Dedifferentiated amniotic fluid mesenchymal stem cell (primary cell): ENCODE measurements around the gene ACY1.

Experiments
- DNase-seq: peaks from one replicate; pipeline ENCODE4 v3.0.0-alpha.2; 2016; ENCODE audit errors: extremely low spot score

ACY1 gene

GRCh38 chr3:51982838-51983577 is at the start of gene ACY1:
Gene ACY1 (plus strand): TSS chr3:51983535. CDS start chr3:51984065, 530 bp downstream.
- peak; percentile 67 for DNase-seq

- DNase-seq: no peak
Observed at GRCh38 chr3:51934139-51934850, 49.0 kb upstream of the ACY1 start.

GRCh38 chr3:51934991-51935885 is 48.1 kb upstream of the ACY1 start:
- no peak for DNase-seq

- no peak for DNase-seq
Observed at GRCh38 chr3:51935886-51936755, 47.2 kb upstream of the ACY1 start.

DNA sequence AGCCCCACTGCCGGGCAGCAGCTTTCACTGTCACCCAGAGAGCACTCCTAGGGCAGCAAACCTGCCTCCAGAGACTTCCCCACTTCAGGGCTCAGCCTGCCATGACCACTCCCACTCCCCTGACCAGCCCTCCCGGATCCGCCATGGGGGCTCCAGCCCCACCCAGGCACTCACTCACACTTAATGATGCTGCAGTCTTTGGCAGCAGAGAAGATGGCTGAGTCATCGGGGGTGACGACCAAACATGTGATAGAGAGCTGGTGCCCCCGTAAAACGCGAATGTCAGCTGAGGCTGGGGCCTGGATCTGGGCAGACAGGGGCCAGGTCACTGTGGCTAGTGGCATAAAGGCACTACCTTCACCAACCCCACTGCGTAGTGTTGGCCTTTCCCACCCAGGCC is 46.3 kb upstream of the ACY1 start:
- DNase-seq: no peak

DNA sequence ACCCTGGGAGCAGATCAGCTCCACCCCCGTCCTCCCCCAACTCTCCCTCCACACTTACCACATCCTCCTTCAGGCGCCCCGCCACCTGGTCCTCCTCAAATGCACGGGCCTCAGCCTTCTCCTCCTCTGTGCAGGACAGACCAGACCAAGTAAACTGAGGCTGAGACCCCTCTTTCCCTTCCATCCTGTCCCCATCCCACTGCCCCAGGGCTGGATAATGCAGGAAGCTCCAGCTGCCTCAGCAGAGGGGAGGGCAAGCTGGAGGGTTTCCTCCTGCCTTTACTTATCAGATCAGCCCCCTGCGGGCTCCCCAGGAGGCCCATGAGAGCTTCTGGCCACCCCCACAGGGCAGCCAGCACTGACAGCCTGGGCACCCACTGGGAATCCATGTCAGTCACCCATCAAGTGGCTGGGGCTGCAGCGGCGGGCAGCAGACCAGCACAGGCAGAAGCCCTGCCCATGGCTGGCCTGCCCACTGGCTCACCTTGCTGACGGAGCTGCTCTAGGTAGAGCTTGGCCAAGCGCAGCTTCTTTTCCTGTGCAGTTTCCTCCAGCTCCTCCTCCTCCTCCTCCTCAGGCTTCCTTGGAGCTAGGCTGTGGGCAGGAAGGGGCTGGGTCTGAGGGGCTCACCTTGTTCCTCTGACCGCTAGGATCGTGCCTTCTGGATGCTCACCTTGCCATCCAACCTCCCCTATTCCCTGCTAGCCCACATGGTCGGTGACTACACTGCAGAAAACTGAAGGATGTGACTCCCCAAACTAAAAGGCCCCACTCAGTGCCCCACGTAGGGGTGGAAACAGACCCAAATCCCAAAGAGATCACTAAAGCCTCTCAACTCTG is 45.5 kb upstream of the ACY1 start:
- DNase-seq: no peak

DNA sequence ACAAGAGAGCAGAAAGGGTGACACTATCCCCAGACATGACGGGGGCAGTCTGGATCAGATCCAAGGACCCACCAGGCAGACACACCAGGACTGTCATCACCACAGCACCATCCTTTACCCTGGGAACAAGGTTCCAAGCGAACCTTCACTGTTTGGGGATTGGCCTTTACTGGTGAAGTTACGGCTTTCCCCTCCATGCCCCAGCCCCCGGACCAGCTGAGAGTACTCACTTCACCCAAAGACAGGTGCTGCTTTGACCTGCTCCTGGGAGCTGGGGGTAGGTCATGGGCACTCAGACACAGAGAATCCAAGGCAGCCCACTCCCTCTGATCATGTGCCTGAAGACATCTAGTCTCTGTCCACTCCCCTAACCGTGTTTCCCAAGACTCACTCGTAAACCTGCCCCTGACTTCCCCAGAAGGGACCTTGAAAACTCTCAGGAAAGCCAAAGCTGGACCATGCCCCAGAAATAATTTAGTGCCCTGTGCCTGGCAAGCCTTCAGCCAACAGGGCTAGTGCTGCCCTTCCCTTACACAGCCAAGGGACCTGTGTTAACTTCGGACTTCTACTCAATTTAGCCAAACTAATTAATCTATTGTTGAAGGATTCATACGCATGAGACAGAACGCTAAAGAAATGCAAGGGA is 44.4 kb upstream of the ACY1 start:
- DNase-seq: no peak

GRCh38 chr3:51940648-51941462 is 42.5 kb upstream of the ACY1 start:
- no peak for DNase-seq

- DNase-seq: no peak
Observed at GRCh38 chr3:51941463-51941797, 41.9 kb upstream of the ACY1 start.

DNA sequence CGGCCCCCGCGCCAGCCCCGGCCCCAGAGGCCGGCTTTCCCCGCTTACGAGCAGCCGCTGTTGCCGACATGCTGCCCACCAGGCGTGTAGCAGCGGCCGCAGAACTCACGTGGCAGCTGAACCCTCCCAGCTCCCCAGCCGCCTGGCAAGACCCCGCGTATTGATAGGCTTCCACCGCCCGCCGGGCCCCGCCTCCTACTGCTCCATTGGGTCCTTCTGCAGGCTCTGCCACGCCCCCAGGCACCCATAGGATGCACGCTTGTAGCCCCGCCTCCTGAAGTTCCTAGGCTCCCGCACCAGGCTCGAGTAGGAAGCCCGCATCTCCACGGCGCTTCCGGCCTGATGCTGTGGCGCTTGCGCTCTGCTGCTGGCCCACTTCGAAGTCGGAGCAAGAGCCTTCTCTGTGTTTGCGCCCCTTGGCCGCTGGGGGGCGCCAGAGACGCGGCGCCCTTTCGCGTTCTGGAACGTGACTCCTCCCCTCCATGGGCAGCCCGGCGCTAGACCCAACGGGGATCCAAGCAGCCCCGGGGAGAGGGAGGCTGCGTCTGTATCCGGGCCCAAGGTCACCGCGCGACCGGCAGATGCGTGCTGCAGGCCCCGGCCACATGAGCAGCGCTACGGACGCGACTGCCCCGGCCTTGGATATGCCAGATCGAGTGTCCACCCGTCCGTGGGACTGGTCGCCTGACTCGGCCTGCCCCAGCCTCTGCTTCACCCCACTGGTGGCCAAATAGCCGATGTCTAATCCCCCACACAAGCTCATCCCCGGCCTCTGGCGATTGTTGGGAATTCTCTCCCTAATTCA is 41.3 kb upstream of the ACY1 start, which contains the start of the genes PARP3 and RRP9:
Gene PARP3, plus strand, starts transcription at position 566 of the 805 bp plus-strand sequence. CDS start 993 bp downstream, outside the sequence.
Gene RRP9, minus strand, starts transcription at position 107 of the 805 bp plus-strand sequence. Its CDS starts 37 bp downstream, at position 70.
- peak; percentile 100 for DNase-seq

DNA sequence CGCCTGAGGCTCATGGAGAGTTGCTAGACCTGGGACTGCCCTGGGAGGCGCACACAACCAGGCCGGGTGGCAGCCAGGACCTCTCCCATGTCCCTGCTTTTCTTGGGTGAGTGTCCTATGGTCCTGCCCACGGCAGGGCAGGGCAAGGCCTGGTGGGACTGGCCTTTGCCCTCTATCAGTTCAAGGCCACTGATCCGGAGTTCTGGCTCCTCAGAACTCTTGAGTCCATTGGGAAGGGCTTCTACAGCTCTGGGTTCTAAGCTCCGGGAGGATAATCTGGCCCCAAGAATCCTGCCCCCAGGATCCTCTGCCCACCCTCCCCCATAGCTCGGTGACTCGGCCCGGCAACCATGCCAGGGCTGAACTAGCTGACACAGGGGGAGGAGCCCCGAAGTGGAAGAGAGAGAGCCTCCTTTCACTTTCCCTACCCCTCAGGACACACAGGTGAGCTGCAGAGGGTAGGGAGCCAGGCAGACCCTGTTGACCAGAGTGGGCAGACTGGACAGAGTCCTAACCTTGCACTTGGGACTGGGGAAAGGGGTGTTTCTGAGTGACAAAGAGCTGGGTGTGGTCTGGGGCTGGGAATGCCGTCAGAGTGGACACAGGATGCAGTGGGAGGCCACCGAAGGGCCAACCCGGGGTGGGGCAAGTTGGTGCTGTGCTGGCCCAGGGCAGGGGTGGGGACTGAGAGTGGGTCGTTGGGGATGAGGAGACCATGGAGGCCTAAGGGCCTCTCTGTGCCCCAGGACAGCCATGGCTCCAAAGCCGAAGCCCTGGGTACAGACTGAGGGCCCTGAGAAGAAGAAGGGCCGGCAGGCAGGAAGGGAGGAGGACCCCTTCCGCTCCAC is 40.5 kb upstream of the ACY1 start:
- DNase-seq: no peak

DNA sequence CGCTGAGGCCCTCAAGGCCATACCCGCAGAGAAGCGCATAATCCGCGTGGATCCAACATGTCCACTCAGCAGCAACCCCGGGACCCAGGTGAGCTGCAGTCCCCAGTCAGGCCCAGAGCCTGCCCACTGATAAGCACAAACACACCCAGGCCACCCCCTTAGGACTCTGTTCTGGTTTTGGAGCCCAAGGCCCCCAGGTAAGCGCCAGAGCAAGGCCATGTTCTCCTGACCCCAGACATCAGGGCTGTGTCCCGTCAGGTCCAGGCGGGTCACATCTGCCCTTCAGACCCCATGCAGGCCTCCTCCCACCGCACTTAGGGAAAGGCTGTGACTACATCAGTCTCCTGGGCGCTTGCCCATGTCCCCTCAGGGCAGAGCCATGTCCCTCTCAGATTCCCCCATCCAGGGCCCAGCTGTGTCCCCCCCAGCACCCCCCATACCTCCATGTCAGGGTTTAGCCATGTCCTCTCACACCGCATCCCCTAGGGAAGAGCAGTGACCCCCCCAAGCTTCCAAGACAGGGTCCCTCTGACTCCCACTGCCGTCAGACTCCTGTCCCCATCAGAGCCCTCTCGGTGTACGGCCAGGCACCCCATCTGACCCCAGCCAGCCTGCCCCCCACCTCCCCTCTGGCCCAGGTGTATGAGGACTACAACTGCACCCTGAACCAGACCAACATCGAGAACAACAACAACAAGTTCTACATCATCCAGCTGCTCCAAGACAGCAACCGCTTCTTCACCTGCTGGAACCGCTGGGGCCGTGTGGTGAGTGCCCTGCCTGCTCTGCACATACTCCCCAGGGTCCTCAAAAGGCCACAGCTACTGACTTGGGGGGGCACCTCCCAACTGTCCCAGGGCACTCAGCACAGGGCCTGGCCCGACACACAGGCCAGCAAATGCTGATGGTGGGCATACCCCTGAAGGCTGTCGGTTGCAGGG is 39.6 kb upstream of the ACY1 start:
- no peak for DNase-seq

DNA sequence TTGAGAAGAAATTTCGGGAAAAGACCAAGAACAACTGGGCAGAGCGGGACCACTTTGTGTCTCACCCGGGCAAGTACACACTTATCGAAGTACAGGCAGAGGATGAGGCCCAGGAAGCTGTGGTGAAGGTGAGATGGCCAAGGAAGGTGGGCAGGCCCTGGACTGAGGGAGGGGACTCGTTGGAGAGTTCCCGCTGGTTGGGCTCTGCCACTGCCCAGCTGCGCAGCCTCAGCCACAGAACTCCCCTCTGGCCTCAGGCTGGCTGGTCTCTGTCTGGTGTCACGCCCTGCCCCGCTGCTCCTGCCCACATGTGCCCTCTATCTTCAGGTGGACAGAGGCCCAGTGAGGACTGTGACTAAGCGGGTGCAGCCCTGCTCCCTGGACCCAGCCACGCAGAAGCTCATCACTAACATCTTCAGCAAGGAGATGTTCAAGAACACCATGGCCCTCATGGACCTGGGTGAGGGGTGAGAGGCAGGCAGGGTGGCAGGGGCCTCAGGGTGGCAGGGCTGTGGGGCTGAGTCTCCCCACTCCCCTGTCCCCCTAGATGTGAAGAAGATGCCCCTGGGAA is 38.8 kb upstream of the ACY1 start:
- DNase-seq: no peak

- no peak for DNase-seq
Observed at GRCh38 chr3:51945031-51945840, 38.1 kb upstream of the ACY1 start.
